Measurements from ENCODE around the gene ARRB2.
"Not testable (repeated sequence)": the region's sequence is repeated elsewhere in the genome, so short reads cannot be mapped to it uniquely, and the experiment has no call there.

ARRB2 gene

DNA sequence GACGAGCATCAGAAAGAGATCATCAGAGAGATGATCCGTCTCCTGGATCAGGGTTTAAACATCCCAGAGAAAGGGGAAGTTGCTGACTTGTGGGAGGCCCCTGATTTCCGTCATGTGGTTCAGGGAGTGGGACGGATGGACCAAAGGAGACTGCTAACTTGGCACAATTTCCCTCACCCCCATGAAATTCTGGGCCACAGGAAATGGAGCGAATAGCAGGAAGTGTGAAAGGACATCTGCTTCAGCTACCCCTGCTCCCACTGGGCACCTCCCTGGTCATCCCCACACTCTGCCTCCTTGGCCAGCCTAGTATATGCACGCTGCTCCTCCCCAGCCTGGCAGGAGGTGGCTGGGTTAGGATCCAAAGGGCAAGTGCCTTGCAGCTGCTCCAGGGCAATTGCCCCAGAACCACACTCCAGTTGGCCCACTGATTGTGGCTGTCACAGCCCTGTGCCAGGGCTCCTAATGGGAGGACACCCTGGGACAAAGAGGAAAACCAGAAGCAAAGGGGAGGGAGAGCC lies 1.3 kb downstream of the ARRB2 start:
- TF ChIP-seq, protein P1, sequence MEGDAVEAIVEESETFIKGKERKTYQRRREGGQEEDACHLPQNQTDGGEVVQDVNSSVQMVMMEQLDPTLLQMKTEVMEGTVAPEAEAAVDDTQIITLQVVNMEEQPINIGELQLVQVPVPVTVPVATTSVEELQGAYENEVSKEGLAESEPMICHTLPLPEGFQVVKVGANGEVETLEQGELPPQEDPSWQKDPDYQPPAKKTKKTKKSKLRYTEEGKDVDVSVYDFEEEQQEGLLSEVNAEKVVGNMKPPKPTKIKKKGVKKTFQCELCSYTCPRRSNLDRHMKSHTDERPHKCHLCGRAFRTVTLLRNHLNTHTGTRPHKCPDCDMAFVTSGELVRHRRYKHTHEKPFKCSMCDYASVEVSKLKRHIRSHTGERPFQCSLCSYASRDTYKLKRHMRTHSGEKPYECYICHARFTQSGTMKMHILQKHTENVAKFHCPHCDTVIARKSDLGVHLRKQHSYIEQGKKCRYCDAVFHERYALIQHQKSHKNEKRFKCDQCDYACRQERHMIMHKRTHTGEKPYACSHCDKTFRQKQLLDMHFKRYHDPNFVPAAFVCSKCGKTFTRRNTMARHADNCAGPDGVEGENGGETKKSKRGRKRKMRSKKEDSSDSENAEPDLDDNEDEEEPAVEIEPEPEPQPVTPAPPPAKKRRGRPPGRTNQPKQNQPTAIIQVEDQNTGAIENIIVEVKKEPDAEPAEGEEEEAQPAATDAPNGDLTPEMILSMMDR (IDR thresholded peaks at IDR 0.05; ENCODE audit: low read depth, low read length, missing control alignments), result no peak
- H3K4me3 ChIP-seq (replicated peaks; ENCODE audit: low read depth, low read length), result peak overlapping the region; percentile 68
- no peak for DNase-seq (ENCODE audit: extremely low read depth, low read depth)

DNA sequence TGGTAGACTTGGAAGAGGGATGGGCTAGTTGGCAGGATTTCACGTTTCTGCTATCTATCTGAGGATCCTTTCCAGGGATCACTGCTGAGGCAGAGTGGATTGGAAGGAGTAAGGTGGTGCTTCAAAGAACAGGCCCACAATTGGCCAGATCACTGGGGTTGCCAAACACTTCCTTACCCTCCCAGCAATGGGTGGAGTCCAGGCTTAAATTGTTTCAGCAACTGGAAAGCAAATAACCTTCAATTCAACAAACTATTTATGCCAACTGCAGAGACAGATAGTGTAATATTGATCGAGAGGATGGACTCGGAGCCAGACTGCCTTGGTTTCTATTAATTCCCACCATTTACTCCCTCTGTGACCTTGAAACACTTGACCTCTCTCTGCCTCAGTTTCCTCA lies 2.1 kb downstream of the ARRB2 start:
- H3K4me3 ChIP-seq (replicated peaks; ENCODE audit: low read depth, low read length), result no peak overlapping the region
- no peak for DNase-seq (ENCODE audit: extremely low read depth, low read depth)
- TF ChIP-seq, protein P1 (IDR thresholded peaks at IDR 0.05; ENCODE audit: low read depth, low read length, missing control alignments), result no peak

DNA sequence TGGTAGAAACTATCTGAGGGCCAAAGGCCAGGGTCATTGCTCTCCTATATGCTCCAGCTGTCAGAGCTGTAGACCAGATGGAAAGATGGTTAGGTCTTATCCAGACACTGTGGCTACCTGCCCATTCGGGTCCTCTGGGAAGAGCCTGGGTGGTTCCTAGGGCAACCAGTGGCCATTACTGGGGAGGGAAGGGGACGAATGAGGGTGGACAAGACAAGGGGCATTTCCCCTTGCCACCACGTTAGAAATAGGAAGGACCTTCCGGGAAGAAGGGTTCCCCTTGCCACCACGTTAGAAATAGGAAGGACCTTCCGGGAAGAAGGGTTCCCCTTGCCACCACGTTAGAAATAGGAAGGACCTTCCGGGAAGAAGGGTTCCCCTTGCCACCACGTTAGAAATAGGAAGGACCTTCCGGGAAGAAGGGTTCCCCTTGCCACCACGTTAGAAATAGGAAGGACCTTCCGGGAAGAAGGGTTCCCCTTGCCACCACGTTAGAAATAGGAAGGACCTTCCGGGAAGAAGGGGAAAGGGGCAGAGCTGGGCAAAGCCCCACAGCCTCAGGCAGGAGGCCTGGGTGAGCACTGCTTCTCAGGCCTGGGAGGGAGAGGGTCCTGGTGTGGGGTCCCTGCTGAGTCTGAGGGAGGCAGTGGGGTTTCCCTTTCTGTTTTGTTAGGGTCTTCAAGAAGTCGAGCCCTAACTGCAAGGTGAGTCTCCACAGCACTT lies 4.1 kb downstream of the ARRB2 start:
- H3K4me3 ChIP-seq (replicated peaks; ENCODE audit: low read depth, low read length); DNase-seq (ENCODE audit: extremely low read depth, low read depth): not testable (repeated sequence)

DNA sequence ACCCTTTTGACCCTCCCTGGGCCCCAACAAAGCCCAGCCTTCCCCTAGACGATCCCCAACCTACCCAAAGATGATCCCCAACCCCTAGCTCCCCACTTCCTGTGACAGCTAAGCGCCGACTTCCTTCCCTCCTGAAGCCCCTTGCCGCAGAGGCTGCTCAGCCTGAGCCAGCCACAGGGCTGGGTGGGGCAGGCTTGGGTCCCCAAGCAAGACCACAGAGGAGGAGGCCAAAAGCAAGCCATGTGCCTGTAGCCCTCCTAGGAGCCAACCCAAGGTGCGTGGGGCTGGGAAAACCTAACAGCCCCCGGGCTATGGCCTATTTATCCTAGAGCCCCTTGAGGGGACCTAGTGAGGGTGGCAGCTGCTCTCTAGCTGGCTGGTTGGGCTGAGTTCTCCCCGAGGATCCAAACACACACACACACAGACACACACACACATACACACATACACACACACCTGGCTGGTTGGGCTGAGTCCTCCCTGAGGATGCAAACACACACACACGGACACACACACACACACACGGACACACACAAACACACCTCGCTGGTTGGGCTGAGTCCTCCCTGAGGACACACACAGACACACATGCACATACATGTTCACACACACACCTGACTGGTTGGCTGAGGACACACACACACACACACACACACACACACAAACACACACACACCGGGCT lies 4.8 kb downstream of the ARRB2 start:
- no peak for DNase-seq (ENCODE audit: extremely low read depth, low read depth)
- TF ChIP-seq, protein P1 (IDR thresholded peaks at IDR 0.05; ENCODE audit: low read depth, low read length, missing control alignments), result no peak
- H3K4me3 ChIP-seq (replicated peaks; ENCODE audit: low read depth, low read length), result no peak overlapping the region

DNA sequence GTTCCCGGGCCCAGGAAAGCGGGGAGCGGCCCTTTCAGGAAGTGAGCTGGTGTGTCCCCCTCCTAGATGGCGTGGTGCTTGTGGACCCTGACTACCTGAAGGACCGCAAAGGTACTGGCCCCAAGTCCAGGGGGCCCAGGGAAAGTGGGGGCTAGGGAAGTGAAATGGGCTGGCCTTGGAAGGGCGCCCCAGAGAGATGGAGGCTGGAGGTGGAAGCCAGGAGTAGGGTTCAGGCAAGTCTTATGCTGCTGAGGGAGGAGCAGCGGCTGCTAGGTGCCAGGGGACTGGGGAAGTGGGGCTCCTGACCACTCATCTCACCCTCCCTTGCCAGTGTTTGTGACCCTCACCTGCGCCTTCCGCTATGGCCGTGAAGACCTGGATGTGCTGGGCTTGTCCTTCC lies 5.6 kb downstream of the ARRB2 start:
- no peak overlapping the region for H3K4me3 ChIP-seq (replicated peaks; ENCODE audit: low read depth, low read length)
- TF ChIP-seq, protein P1 (IDR thresholded peaks at IDR 0.05; ENCODE audit: low read depth, low read length, missing control alignments), result no peak
- DNase-seq (ENCODE audit: extremely low read depth, low read depth), result no peak

DNA sequence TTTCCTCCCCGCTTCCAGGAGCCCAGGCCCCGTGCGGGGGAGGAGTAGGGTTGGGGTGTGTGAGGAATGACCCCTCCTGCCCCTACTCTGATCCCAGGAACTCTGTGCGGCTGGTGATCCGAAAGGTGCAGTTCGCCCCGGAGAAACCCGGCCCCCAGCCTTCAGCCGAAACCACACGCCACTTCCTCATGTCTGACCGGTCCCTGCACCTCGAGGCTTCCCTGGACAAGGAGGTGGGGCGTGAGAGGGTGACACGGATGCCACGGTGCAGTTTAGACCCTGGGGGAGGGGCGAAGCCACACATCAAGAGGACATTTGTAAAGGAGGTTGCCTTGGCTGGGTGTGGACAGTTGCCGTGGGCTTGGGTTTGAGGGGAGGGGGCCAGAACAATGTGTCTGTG lies 7.4 kb downstream of the ARRB2 start:
- DNase-seq (ENCODE audit: extremely low read depth, low read depth), result no peak
- TF ChIP-seq, protein P1 (IDR thresholded peaks at IDR 0.05; ENCODE audit: low read depth, low read length, missing control alignments), result no peak
- no peak overlapping the region for H3K4me3 ChIP-seq (replicated peaks; ENCODE audit: low read depth, low read length)

DNA sequence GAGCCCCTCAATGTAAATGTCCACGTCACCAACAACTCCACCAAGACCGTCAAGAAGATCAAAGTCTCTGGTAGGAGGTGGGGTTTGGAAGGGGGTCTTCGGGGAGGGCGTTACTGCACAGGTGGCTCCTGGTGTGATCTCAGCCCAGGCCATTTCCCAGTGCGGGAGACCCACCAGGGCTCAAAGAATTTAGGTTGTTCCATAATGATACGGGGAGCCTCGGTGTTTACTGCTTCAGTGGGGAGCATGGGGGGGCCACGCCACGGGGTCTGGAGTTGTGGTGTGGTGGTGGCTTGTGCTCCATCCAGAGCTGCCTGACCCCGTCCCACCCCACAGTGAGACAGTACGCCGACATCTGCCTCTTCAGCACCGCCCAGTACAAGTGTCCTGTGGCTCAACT lies 7.8 kb downstream of the ARRB2 start:
- H3K4me3 ChIP-seq (replicated peaks; ENCODE audit: low read depth, low read length), result no peak overlapping the region
- TF ChIP-seq, protein P1 (IDR thresholded peaks at IDR 0.05; ENCODE audit: low read depth, low read length, missing control alignments), result no peak
- no peak for DNase-seq (ENCODE audit: extremely low read depth, low read depth)

Measured in HFF-Myc (cell line).